Femur (tissue), 1 donor: ENCODE data around the gene TNFAIP2.
"Not testable (repeated sequence)": the region's sequence is repeated elsewhere in the genome, so short reads cannot be mapped to it uniquely, and the experiment has no call there.

Source experiments
- DNase-seq: peaks from one replicate; pipeline ENCODE4 v3.0.0-alpha.2; 2017

The TNFAIP2 gene

GRCh38 chr14:103107941-103108748, 15.1 kb upstream of the TNFAIP2 start:
- DNase-seq = no peak

GRCh38 chr14:103108749-103109207, 14.5 kb upstream of the TNFAIP2 start:
- DNase-seq = peak; percentile 77

GRCh38 chr14:103109535-103110441, 13.5 kb upstream of the TNFAIP2 start:
- DNase-seq = peak; percentile 81

- peak; percentile 70 for DNase-seq
These were observed 12.5 kb upstream of the TNFAIP2 start for GRCh38 chr14:103110681-103111231.

- no peak for DNase-seq
These were observed 11.9 kb upstream of the TNFAIP2 start for GRCh38 chr14:103111232-103111868.

- DNase-seq = no peak
These were observed 10.6 kb upstream of the TNFAIP2 start for GRCh38 chr14:103112400-103113243.

GRCh38 chr14:103113303-103113702, 10.0 kb upstream of the TNFAIP2 start:
- DNase-seq = no peak

- DNase-seq = no peak
These were observed 9.5 kb upstream of the TNFAIP2 start for GRCh38 chr14:103113774-103114173.

- not testable (repeated sequence) for DNase-seq
These were observed 8.1 kb upstream of the TNFAIP2 start for GRCh38 chr14:103115086-103115679.

GRCh38 chr14:103115845-103116572, 7.3 kb upstream of the TNFAIP2 start:
- no peak for DNase-seq

GRCh38 chr14:103116636-103117035, 6.6 kb upstream of the TNFAIP2 start:
- no peak for DNase-seq

- not testable (repeated sequence) for DNase-seq
These were observed 5.8 kb upstream of the TNFAIP2 start for GRCh38 chr14:103117499-103117898.

- DNase-seq = peak; percentile 92
These were observed 5.1 kb upstream of the TNFAIP2 start for GRCh38 chr14:103118018-103118662.

GRCh38 chr14:103118663-103119404, 4.4 kb upstream of the TNFAIP2 start:
- peak; percentile 73 for DNase-seq

GRCh38 chr14:103119527-103119926, 3.7 kb upstream of the TNFAIP2 start:
- DNase-seq = not testable (repeated sequence)

- no peak for DNase-seq
These were observed 2.0 kb upstream of the TNFAIP2 start for GRCh38 chr14:103121121-103121845.

- DNase-seq = peak; percentile 92
These were observed 1.2 kb upstream of the TNFAIP2 start for GRCh38 chr14:103121846-103122584.

GRCh38 chr14:103122585-103122946, 695 bp upstream of the TNFAIP2 start:
- DNase-seq = no peak
